ENCODE results near the gene RSAD2. TPM values are rescaled to one million over a fixed set of nuclear protein-coding genes. Genes with fewer than 3 reads are reported as not detected.
A peak's percentile ranks its signal among the peaks of the same experiment; 100 is the strongest.
"Not testable (repeated sequence)": the region's sequence is repeated elsewhere in the genome, so short reads cannot be mapped to it uniquely, and the experiment has no call there.

The RSAD2 gene
- 117 and 157 TPM in 2 replicates for total RNA-seq (2014; rRNA removed; shearing (Covaris generic))

GRCh38 chr2:6877402-6878304 lies at the start of gene RSAD2:
Gene RSAD2 (plus strand): TSS chr2:6877777. CDS start chr2:6877801, 24 bp downstream.
- peak; percentile 92 for DNase-seq (ENCODE audit: low read depth)

GRCh38 chr2:6828299-6828584 lies 49.3 kb upstream of the RSAD2 start:
- peak; percentile 60 for DNase-seq (ENCODE audit: low read depth)

- DNase-seq (ENCODE audit: low read depth): peak; percentile 23
Observed at GRCh38 chr2:6831229-6831628, 46.3 kb upstream of the RSAD2 start.

GRCh38 chr2:6832596-6833299 lies 44.8 kb upstream of the RSAD2 start:
- peak; percentile 29 for DNase-seq (ENCODE audit: low read depth)

- peak; percentile 20 for DNase-seq (ENCODE audit: low read depth)
Observed at GRCh38 chr2:6833300-6833604, 44.3 kb upstream of the RSAD2 start.

GRCh38 chr2:6834163-6834562 lies 43.4 kb upstream of the RSAD2 start:
- DNase-seq (ENCODE audit: low read depth): no peak

GRCh38 chr2:6835467-6835866 lies 42.1 kb upstream of the RSAD2 start:
- DNase-seq (ENCODE audit: low read depth): peak; percentile 41

- no peak for DNase-seq (ENCODE audit: low read depth)
Observed at GRCh38 chr2:6838673-6839319, 38.8 kb upstream of the RSAD2 start.

- no peak for DNase-seq (ENCODE audit: low read depth)
Observed at GRCh38 chr2:6841537-6842287, 35.9 kb upstream of the RSAD2 start.

- DNase-seq (ENCODE audit: low read depth): peak; percentile 33
Observed at GRCh38 chr2:6845312-6845711, 32.3 kb upstream of the RSAD2 start.

GRCh38 chr2:6845903-6846302 lies 31.7 kb upstream of the RSAD2 start:
- no peak for DNase-seq (ENCODE audit: low read depth)

GRCh38 chr2:6846540-6846939 lies 31.0 kb upstream of the RSAD2 start:
- DNase-seq (ENCODE audit: low read depth): peak; percentile 20

GRCh38 chr2:6846967-6847681 lies 30.5 kb upstream of the RSAD2 start:
- peak; percentile 62 for DNase-seq (ENCODE audit: low read depth)

GRCh38 chr2:6852195-6852594 lies 25.4 kb upstream of the RSAD2 start:
- no peak for DNase-seq (ENCODE audit: low read depth)

GRCh38 chr2:6854416-6854815 lies 23.2 kb upstream of the RSAD2 start:
- DNase-seq (ENCODE audit: low read depth): no peak

GRCh38 chr2:6855860-6856547 lies 21.6 kb upstream of the RSAD2 start:
- DNase-seq (ENCODE audit: low read depth): peak; percentile 59

GRCh38 chr2:6856548-6856920 lies 21.0 kb upstream of the RSAD2 start:
- DNase-seq (ENCODE audit: low read depth): no peak

GRCh38 chr2:6858466-6859027 lies 19.0 kb upstream of the RSAD2 start:
- not testable (repeated sequence) for DNase-seq (ENCODE audit: low read depth)

GRCh38 chr2:6860296-6860695 lies 17.3 kb upstream of the RSAD2 start:
- DNase-seq (ENCODE audit: low read depth): no peak

- DNase-seq (ENCODE audit: low read depth): no peak
Observed at GRCh38 chr2:6863792-6864191, 13.8 kb upstream of the RSAD2 start.
